ENCODE data around the gene FGR.

DNA sequence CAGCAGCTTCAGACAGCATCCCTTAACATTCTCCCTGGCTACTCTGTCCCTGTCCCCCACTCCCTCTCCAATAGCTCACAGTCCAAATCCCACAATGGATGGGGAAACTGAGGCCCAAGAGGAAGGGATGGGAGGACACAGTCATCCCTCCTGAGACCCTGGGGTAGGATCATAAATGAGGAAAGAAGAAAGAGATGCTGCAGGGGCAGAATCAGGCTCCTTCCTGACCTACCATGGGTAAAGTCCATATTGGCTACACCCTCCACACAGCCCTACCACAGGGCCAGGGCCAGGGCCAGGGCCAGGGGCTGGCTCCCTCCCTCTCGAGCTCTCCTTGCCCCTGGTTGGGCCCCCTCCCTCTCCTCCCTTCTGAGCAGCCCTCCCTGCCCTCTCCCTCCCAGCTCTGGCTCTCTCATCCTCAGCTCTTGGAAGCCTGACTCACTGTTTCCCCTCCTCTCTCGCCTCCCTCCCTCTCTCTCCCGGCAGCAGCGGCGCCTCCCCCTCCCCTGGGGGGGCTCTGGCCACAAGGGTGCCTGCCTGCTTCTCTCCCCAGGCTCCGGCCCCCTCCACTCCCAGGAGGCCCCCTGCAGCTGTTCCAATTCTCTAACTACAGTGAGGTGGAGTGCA is 36.0 kb downstream of the FGR start:
- TF ChIP-seq CTCF (IDR thresholded peaks at IDR 0.05) (no peak), POLR2A (IDR thresholded peaks at IDR 0.05) (no peak), POLR2AphosphoS5 (IDR thresholded peaks at IDR 0.05) (no peak)
